ENCODE data around the gene TNS1.

TNS1 gene

DNA sequence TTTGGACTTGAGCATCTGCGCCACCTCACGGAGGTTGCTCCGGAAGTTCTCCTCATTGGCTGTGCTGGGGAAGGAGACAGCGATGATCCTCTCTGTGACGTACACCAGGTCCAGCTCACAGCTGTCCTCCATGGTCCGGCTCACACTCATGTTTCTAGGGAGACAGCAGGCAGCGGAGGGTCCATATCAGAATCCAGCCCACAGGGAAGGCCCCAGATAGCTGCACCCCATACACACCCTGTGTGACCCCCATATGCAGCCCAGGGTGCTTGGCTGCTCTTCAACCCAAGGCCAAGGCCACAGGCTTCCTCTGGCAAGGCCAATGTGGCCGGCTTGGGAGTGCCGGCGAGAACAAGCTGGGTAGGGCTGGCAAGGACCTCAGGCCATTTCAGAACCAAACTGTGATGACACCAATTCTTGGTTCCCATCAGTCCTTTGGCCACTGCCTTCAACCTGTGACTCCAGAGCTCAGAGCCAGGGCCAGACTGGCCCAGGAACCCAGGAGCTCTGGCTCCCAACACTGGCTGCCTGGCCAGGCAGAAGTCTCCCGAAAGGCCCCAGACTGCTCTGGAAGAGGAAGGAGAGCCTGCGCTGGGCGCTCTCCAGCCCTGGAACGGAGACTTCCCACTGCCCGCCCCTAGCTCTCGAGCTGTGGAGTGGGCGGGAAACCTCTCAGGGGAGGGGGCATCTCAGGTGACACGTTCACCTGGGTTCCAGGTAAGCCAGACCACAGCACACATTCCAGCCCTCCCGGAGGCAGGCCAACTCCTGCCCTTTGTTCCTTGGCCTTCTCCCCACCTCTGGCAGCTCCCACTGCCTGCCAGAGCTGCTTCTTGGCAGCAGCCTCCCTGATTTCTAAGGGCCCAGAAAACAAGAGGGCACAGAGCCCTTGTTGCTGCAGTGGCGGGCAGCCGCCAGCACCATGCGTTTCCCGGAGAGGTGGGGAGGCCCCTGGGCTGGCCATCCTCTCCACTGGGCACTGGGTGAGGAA, 104.7 kb downstream of the TNS1 start:
- DNase-seq (ENCODE audit: low spot score) = no peak

DNA sequence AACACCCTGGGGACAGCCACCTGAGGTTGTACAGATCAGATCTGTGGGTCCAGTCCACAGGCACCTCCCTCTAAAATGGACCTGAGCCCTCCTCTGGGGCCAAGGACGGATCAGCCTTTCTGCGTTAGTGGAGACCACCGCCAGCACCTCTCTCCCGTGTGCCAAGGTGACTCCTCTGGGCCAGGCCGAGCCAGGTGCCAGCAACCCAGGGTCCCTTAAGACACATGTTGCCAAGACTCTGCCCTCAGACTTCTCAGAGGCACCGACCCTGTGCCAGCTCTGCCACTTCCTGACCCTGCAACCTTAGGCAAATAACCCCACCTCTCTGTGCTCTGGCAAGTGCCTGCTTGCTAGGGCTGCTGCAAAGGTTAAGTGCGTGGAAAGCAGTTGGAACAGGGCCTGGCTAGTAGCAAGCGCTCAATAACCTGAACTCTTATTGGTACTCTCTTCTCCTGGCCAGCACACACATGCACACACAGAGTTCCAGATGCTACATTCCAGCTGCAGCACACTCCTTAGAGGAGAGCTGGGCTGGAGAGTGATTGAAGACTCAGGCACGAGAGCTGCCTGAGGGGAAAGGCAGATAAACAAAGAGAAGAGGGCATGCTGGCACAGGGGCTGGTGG, 105.6 kb downstream of the TNS1 start:
- no peak for DNase-seq (ENCODE audit: low spot score)

DNA sequence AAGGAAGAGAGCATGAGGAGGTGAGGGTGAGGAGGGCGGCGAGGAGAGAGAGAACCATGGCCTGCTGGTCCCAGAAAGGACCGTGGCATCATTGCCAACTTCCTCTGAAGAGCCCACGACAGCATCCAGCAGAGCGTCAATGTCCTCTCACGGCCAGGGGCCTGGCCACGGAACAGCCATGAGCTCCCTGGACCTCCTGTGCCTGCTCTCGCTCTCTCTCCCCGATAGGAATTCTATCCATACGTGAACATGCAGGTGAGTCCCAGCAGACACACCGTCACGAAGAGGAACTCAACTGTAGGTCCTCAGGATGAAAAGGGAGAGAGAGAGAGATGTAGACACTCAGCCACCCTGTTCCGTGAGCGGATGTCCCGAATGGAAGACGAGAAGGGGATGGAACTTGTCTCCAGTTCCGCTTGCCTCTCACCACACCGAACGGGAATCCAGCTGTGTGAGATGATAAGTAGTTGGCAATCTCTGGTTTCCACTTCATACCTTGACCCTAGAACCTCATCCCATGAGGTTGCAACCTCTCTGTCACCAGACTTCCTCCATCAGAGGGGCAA, 107.6 kb downstream of the TNS1 start:
- DNase-seq (ENCODE audit: low spot score) = no peak

DNA sequence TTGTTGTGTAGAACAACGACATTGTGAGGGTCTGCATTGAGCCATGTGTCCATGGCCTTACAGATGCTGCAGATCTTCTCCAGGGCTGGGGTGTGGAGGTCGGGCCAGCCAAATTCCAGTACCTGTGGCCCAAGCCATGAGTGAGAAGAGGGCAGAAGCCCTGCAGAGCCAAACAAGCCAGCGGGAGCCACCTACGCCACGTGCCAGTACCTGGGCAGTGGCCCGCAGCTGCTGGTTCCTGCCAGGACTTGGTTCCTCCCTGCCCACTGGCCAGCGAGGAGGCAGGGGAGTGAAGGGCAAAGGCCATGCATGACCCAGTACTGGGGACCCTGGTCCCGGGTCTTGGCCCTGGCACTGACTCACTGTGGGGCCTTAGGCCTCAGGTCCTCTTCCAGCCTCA, 109.4 kb downstream of the TNS1 start:
- no peak for DNase-seq (ENCODE audit: low spot score)

DNA sequence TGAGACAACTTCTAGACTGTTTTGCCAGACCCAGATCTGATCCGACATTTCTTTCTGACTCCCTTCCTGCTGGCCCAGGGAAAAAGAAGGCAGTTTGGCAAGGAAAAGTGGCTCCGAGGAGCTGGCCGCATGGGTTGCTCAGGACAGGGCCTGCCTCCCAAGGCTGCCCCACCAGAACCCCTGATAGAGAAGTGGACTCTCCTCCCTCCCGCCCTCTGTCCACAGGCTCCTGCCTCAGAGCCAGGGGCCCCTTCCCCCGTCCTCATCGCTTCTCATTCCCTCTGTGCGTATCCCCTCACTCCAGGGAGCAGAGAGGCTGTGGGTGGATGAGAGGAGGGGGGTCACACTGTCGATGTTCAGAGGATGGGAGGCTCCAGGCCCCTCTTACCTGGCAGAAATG, 110.2 kb downstream of the TNS1 start:
- no peak for DNase-seq (ENCODE audit: low spot score)

- DNase-seq (ENCODE audit: low spot score) = no peak
Observed at GRCh38 chr2:217890445-217890844, 112.3 kb downstream of the TNS1 start.

DNA sequence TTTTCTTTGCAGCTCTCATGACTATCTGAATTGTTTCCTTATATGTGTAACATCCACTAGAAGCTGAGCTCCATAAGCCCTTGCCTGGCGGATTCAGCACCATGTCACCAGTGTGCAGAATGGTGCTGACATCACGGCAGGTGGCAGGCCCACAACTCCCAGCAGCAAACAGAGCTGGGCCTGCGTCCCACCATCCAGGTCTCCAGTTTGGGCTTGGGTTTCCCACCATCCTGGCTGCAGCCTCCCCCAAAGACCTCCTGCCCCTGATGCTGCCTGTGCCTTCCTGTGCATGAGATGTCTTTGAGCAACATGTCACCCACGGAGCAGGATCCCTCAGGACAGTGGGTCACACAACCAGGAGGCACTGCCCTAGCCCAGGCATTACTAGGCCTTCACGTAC, 113.1 kb downstream of the TNS1 start:
- no peak for DNase-seq (ENCODE audit: low spot score)

- no peak for DNase-seq (ENCODE audit: low spot score)
Observed at GRCh38 chr2:217887841-217888701, 114.7 kb downstream of the TNS1 start.

DNA sequence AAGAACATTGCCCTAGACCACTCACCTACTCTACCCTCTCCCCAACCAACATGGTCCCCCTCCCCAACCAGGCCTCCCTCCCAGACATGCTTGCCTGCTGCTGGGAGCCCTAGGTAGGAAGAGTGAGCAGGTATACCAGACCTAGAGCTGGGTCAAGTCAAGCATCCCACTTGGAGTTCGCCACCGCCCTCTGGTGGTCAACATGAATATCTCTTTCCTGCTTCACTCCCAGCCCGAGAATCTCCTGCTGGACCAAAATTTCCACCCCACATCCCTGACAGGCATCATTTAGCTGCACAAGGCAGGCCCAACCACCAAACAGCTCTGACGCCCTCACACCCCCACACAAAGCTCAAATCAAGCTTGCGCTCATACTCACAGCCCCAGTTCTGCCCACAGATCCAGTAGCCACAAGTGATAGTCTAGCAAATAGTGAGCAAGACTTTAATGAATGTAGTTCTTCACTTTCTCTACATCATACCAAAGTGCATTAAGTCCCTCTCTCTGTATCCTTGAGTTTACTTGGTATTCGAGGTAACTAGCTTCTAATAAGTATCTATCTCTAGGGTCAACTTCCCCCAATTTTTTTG, 116.0 kb downstream of the TNS1 start:
- DNase-seq (ENCODE audit: low spot score) = peak; percentile 62

GRCh38 chr2:217886091-217886490, 116.7 kb downstream of the TNS1 start:
- no peak for DNase-seq (ENCODE audit: low spot score)

GRCh38 chr2:217884985-217885384, 117.8 kb downstream of the TNS1 start:
- DNase-seq (ENCODE audit: low spot score) = no peak

DNA sequence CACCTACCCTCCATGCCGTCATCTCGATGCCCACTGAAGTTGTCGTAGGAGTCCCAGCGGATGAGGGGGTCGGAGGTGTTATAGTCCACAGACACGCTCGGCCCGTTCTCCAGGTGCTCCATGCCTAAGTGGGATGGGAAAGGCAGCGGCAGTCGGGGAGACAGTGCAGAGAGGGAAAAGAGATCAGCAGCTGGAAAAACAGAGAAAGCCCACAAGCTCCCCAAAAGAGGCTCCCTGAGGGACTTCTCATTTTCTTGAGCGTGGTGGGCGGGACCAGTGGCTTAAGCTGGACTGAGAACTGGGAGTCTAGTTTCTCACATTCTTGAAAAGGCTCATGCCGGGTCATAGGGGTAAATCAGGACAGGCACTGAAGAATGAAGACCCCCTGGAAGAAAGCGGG, 121.9 kb downstream of the TNS1 start:
- DNase-seq (ENCODE audit: low spot score) = no peak

- no peak for DNase-seq (ENCODE audit: low spot score)
Observed at GRCh38 chr2:217880287-217880889, 122.4 kb downstream of the TNS1 start.

DNA sequence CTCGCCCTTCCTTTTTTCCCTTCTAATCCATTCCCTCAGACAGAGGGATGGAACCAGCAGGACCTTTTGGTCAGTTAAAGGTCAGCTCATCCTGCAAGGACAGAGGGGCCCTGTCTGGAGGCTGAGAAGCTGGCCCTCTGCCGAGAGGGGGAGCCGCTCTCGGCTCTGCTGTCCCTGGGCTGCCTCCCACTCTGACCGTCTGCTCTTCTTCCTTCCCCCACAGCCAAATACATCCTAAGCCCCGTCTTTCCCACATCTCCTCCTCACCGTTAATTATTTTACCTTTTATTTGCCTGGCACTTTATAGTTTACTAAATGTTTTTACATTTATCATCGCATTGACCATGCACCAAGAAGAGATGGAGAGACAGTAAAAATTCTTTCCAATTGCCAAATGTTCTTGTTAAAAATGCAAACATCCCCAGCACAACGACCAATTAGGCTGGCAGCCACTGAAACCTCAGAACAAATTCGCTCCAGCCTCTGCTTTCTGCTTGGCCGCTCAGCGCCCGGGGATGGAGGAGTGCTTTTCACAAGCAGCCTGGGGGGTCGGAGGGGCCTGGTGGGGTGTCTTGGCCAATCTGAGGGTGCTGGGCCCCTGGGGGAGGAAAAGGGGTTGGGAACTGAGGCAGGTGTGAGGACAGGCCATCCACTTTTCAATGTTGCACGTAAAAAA, 123.7 kb downstream of the TNS1 start:
- no peak for DNase-seq (ENCODE audit: low spot score)

GRCh38 chr2:217877866-217878265, 124.9 kb downstream of the TNS1 start:
- DNase-seq (ENCODE audit: low spot score) = no peak

GRCh38 chr2:217876253-217876570, 126.6 kb downstream of the TNS1 start:
- DNase-seq (ENCODE audit: low spot score) = no peak

DNA sequence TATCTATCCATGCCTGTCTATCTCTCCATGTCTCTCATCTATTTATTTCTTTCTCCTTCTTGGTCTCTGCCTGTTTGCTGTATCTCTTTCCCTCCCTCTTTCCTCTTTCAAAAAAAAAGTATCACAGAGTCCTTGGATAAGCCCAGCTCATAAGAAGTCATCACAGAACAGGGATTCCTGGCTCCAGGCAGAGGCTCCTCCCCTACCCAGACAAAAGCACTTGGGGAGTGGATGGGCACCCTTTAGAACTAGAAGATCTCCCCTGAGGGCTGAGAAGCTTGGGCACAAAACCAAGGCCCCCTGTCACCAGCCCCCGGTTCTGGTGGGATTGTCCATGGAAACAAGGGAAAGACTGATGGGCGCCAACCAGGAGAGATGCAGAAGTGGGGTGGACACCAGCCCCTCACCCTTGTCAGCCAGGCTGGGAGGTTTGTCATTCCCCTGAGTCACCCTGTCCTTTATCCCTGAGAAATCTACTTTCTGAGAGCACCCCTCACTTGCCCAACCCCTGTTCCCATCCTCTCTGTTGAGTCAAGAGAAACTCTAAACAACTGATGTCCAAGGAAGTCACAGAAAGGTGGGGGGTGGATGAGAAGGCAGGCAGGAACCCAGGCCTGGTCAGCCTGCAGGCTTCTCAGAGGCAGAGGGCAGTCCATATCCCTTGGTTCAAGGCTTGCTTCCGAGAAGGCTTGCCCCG, 127.1 kb downstream of the TNS1 start:
- DNase-seq (ENCODE audit: low spot score) = no peak

GRCh38 chr2:217875138-217875537, 127.7 kb downstream of the TNS1 start:
- DNase-seq (ENCODE audit: low spot score) = no peak

- DNase-seq (ENCODE audit: low spot score) = no peak
Observed at GRCh38 chr2:217873371-217873770, 129.4 kb downstream of the TNS1 start.

- no peak for DNase-seq (ENCODE audit: low spot score)
Observed at GRCh38 chr2:217872319-217872718, 130.5 kb downstream of the TNS1 start.

All from activated CD4-positive, alpha-beta T cell treated with anti-CD3 and anti-CD28 coated beads, Interleukin-2, Interleukin-4, amounts not matched to agents 100 ng/mL and 50 ng/mL, durations not matched to agents 16 hours and 8 hours (primary cell).